ENCODE results near the gene NTRK3.

- TF ChIP-seq CTCF (optimal IDR thresholded peaks at IDR 0.05 in 1 of 3, IDR thresholded peaks at IDR 0.05 in 1 of 3, conservative IDR thresholded peaks at IDR 0.05 in 1 of 3; ENCODE audit: extremely low read depth in 1 of 3, insufficient read depth in 2 of 3, low read length in 3 of 3), result no peak
- TF ChIP-seq EZH2 (IDR thresholded peaks at IDR 0.05; ENCODE audit: low read length), result no peak
These were observed 218.3 kb downstream of the NTRK3 start for GRCh38 chr15:88038261-88038660.
